NOMO-1 treated with DMSO at 0.1 percent for 48 hours (cell line): ENCODE measurements around the gene RBPJ.

Experiments used
- DNase-seq: peaks from one replicate; lab custom pipeline; 2025; ENCODE audit not compliant: unreplicated experiment; lab: John Stamatoyannopoulos, UW

The RBPJ gene

GRCh38 chr4:26454961-26455360 is 134.1 kb downstream of the RBPJ start:
- DNase-seq = no peak

GRCh38 chr4:26455571-26455970 is 134.8 kb downstream of the RBPJ start:
- DNase-seq = no peak

- no peak for DNase-seq
These were observed 136.6 kb downstream of the RBPJ start for GRCh38 chr4:26457412-26457811.

- peak; percentile 36 for DNase-seq
These were observed 137.3 kb downstream of the RBPJ start for GRCh38 chr4:26458157-26458561.

GRCh38 chr4:26459054-26459755 is 138.4 kb downstream of the RBPJ start:
- peak; percentile 74 for DNase-seq

- DNase-seq = no peak
These were observed 139.1 kb downstream of the RBPJ start for GRCh38 chr4:26459756-26460530.

- DNase-seq = no peak
These were observed 142.1 kb downstream of the RBPJ start for GRCh38 chr4:26462874-26463273.

GRCh38 chr4:26463386-26463785 is 142.6 kb downstream of the RBPJ start:
- DNase-seq = no peak

- DNase-seq = no peak
These were observed 143.7 kb downstream of the RBPJ start for GRCh38 chr4:26464420-26465095.

GRCh38 chr4:26466578-26467270 is 145.9 kb downstream of the RBPJ start:
- no peak for DNase-seq

- no peak for DNase-seq
These were observed 146.9 kb downstream of the RBPJ start for GRCh38 chr4:26467724-26468123.

GRCh38 chr4:26468283-26468949 is 147.6 kb downstream of the RBPJ start:
- no peak for DNase-seq

GRCh38 chr4:26468977-26469376 is 148.2 kb downstream of the RBPJ start:
- DNase-seq = no peak

- DNase-seq = no peak
These were observed 151.1 kb downstream of the RBPJ start for GRCh38 chr4:26471890-26472289.

- DNase-seq = no peak
These were observed 153.1 kb downstream of the RBPJ start for GRCh38 chr4:26473893-26474292.

- no peak for DNase-seq
These were observed 153.7 kb downstream of the RBPJ start for GRCh38 chr4:26474551-26474950.

GRCh38 chr4:26475716-26476115 is 154.9 kb downstream of the RBPJ start:
- no peak for DNase-seq

GRCh38 chr4:26476545-26476944 is 155.7 kb downstream of the RBPJ start:
- no peak for DNase-seq

- DNase-seq = no peak
These were observed 157.5 kb downstream of the RBPJ start for GRCh38 chr4:26478330-26478729.

GRCh38 chr4:26482508-26483462 is 162.0 kb downstream of the RBPJ start:
- DNase-seq = no peak
